ENCODE results near the gene ADAT2. TPM values are rescaled to one million over a fixed set of nuclear protein-coding genes. Genes with fewer than 3 reads are reported as not detected.

ADAT2 gene
- total RNA-seq, 1 donor from 2014 or later: 8.1 TPM

GRCh38 chr6:143406673-143407072 is 43.8 kb downstream of the ADAT2 start:
- DNase-seq (ENCODE audit: low read depth) (no peak), FAIRE-seq (no peak)
- H3K4me3 Mint-ChIP-seq (ENCODE audit: unreplicated experiment): no peak overlapping the region
- H3K9me3 Mint-ChIP-seq (ENCODE audit: unreplicated experiment): no peaks in the 10 kb centered on the region
- H3K27ac ChIP-seq (ENCODE audit: low read depth, low read length): no peak overlapping the region
- H3K27me3 Mint-ChIP-seq (ENCODE audit: low read depth, unreplicated experiment): no peaks in the 10 kb centered on the region
- no peaks in the 10 kb centered on the region for H3K79me2 ChIP-seq (ENCODE audit: insufficient read depth, low read length)
- no peaks in the 10 kb centered on the region for H3K9me3 ChIP-seq (ENCODE audit: insufficient read depth, low read depth, low read length)
- H3K4me1 ChIP-seq (ENCODE audit: insufficient read depth, low read length): peaks cover 31% of the 10 kb centered on the region
- H3K4me1 Mint-ChIP-seq (ENCODE audit: low read depth, unreplicated experiment): peaks cover 20% of the 10 kb centered on the region
- no peaks in the 10 kb centered on the region for H3K36me3 Mint-ChIP-seq (ENCODE audit: low read depth, unreplicated experiment)
- no peak overlapping the region for H3K4me2 ChIP-seq (ENCODE audit: low read length)
- H3K36me3 ChIP-seq (ENCODE audit: insufficient read depth, low read length): no peaks in the 10 kb centered on the region
- H2AFZ ChIP-seq (ENCODE audit: low read depth, low read length): no peak overlapping the region
- H3K27me3 ChIP-seq (ENCODE audit: insufficient read depth, low read length): no peaks in the 10 kb centered on the region
- no peak for TF ChIP-seq CTCF (IDR thresholded peaks at IDR 0.05; ENCODE audit: insufficient read depth, low read depth, low read length)
- H4K20me1 ChIP-seq (ENCODE audit: insufficient read depth, low read length): no peaks in the 10 kb centered on the region
- H3K9ac ChIP-seq (ENCODE audit: low read length): no peak overlapping the region
- no peak overlapping the region for H3K27ac Mint-ChIP-seq (ENCODE audit: unreplicated experiment)
- no peak overlapping the region for H3K4me3 ChIP-seq (ENCODE audit: insufficient read depth, low read depth, low read length)

- peak overlapping the region; percentile 9 for H2AFZ ChIP-seq (ENCODE audit: low read depth, low read length)
- FAIRE-seq: peak; percentile 88
These were observed 44.9 kb downstream of the ADAT2 start for GRCh38 chr6:143405373-143406154.

More at GRCh38 chr6:143405373-143406154, 44.9 kb downstream of the ADAT2 start:
- peak; percentile 95 for DNase-seq (ENCODE audit: low read depth)
- Histone ChIP-seq H3K27me3 (ENCODE audit: insufficient read depth, low read length) (no peaks in the 10 kb centered on the region), H3K36me3 (ENCODE audit: insufficient read depth, low read length) (no peaks in the 10 kb centered on the region), H3K4me3 (ENCODE audit: insufficient read depth, low read depth, low read length) (no peak overlapping the region), H4K20me1 (ENCODE audit: insufficient read depth, low read length) (no peaks in the 10 kb centered on the region), H3K9ac (ENCODE audit: low read length) (peak overlapping the region; percentile 65), H3K4me1 (ENCODE audit: insufficient read depth, low read length) (peaks cover 30% of the 10 kb centered on the region), H3K79me2 (ENCODE audit: insufficient read depth, low read length) (no peaks in the 10 kb centered on the region), H3K27ac (ENCODE audit: low read depth, low read length) (peak overlapping the region; percentile 78), H3K9me3 (ENCODE audit: insufficient read depth, low read depth, low read length) (no peaks in the 10 kb centered on the region), H3K4me2 (ENCODE audit: low read length) (peak overlapping the region; percentile 68)
- H3K27ac Mint-ChIP-seq (ENCODE audit: unreplicated experiment): peak overlapping the region; percentile 1
- TF ChIP-seq CTCF (IDR thresholded peaks at IDR 0.05; ENCODE audit: insufficient read depth, low read depth, low read length) (no peak), EZH2 (IDR thresholded peaks at IDR 0.05; ENCODE audit: insufficient read depth, low read length) (no peak)
- no peaks in the 10 kb centered on the region for H3K27me3 Mint-ChIP-seq (ENCODE audit: low read depth, unreplicated experiment)
- H3K36me3 Mint-ChIP-seq (ENCODE audit: low read depth, unreplicated experiment): no peaks in the 10 kb centered on the region
- H3K9me3 Mint-ChIP-seq (ENCODE audit: unreplicated experiment): no peaks in the 10 kb centered on the region
- peaks cover 24% of the 10 kb centered on the region for H3K4me1 Mint-ChIP-seq (ENCODE audit: low read depth, unreplicated experiment)
- H3K4me3 Mint-ChIP-seq (ENCODE audit: unreplicated experiment): no peak overlapping the region

Data from astrocyte (in vitro differentiated cells and primary cell).